Keratinocyte (primary cell): Measurements from ENCODE around the gene WFDC1.

Experiments used
- EZH2 ChIP-seq: IDR thresholded peaks from one replicate; pipeline ENCODE4 v1.6.1; 2012; ENCODE audit warnings: inconsistent platforms, mild to moderate bottlenecking, low read length, moderate library complexity
- TF ChIP-seq, protein P1 (sequence below), 3 experiments: IDR thresholded peaks in 1 of 3; conservative IDR thresholded peaks in 1 of 3; optimal IDR thresholded peaks in 1 of 3; 2 replicates in 2 of 3; 3 replicates in 1 of 3; pipeline versions ENCODE3 to v1.5.1; 2011; ENCODE audit warnings: low read length in 3 of 3, mild to moderate bottlenecking in 3 of 3, moderate library complexity in 2 of 3, control low read depth in 1 of 3, inconsistent platforms in 1 of 3; ENCODE audit not compliant: insufficient read depth in 2 of 3; ENCODE audit errors: extremely low read depth in 1 of 3

DNA sequence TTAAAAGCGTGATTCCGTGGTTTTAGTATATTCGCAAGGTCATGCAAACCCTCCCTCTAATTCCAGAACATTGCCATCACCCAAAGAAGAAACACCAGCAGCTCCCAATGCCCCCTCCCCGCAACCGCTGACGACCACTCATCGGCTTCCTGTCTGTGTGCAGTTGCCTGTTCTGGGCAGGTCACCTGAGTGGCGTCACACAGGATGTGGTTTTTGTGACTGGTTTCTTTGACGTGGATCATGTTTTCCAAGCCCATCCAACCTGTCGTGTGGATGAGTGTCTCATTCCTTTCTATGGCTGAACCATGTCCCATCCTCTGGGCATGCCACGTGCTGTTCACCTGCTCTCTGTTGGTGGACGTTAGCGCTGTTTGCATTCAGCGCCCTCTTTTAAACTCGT is 65.5 kb downstream of the WFDC1 start:
- TF ChIP-seq EZH2 = no peak
- TF ChIP-seq, protein P1, sequence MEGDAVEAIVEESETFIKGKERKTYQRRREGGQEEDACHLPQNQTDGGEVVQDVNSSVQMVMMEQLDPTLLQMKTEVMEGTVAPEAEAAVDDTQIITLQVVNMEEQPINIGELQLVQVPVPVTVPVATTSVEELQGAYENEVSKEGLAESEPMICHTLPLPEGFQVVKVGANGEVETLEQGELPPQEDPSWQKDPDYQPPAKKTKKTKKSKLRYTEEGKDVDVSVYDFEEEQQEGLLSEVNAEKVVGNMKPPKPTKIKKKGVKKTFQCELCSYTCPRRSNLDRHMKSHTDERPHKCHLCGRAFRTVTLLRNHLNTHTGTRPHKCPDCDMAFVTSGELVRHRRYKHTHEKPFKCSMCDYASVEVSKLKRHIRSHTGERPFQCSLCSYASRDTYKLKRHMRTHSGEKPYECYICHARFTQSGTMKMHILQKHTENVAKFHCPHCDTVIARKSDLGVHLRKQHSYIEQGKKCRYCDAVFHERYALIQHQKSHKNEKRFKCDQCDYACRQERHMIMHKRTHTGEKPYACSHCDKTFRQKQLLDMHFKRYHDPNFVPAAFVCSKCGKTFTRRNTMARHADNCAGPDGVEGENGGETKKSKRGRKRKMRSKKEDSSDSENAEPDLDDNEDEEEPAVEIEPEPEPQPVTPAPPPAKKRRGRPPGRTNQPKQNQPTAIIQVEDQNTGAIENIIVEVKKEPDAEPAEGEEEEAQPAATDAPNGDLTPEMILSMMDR (optimal IDR thresholded peaks at IDR 0.05 in 1 of 3, IDR thresholded peaks at IDR 0.05 in 1 of 3, conservative IDR thresholded peaks at IDR 0.05 in 1 of 3; ENCODE audit: extremely low read depth in 1 of 3, insufficient read depth in 2 of 3, low read length in 3 of 3) = no peak
